Measurements from ENCODE around the gene PLCXD3.

DNA sequence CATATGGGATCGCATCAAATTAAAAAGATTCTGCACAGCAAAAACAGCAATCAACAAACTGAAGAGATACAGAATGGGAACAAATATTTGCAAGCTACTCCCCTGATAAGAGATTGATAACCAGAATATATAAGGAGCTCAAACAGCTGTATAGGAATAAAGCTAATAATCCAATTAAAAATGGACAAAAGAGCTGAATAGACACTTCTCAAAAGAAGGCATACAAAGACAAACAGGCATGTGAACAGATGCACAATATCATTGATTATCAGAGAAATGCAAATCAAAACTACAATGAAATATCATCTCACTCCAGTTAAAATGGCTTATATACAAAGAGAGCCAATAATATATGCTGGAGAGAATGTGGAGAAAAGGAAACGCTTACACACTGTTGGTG, 110.6 kb downstream of the PLCXD3 start:
- no peak for TF ChIP-seq POLR2A (IDR thresholded peaks at IDR 0.05)
- TF ChIP-seq, protein P1, sequence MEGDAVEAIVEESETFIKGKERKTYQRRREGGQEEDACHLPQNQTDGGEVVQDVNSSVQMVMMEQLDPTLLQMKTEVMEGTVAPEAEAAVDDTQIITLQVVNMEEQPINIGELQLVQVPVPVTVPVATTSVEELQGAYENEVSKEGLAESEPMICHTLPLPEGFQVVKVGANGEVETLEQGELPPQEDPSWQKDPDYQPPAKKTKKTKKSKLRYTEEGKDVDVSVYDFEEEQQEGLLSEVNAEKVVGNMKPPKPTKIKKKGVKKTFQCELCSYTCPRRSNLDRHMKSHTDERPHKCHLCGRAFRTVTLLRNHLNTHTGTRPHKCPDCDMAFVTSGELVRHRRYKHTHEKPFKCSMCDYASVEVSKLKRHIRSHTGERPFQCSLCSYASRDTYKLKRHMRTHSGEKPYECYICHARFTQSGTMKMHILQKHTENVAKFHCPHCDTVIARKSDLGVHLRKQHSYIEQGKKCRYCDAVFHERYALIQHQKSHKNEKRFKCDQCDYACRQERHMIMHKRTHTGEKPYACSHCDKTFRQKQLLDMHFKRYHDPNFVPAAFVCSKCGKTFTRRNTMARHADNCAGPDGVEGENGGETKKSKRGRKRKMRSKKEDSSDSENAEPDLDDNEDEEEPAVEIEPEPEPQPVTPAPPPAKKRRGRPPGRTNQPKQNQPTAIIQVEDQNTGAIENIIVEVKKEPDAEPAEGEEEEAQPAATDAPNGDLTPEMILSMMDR (IDR thresholded peaks at IDR 0.05): no peak
- TF ChIP-seq POLR2AphosphoS5 (IDR thresholded peaks at IDR 0.05): no peak

Measured in upper lobe of left lung (tissue), 4 donors.